Dedifferentiated amniotic fluid mesenchymal stem cell (primary cell): ENCODE results near the gene PNPO.
"Not testable (repeated sequence)": the region's sequence is repeated elsewhere in the genome, so short reads cannot be mapped to it uniquely, and the experiment has no call there.

ENCODE experiments used
- DNase-seq: peaks from one replicate; pipeline ENCODE4 v3.0.0-alpha.2; 2016; ENCODE audit errors: extremely low spot score

The PNPO gene

GRCh38 chr17:47918006-47918405 is 23.4 kb upstream of the PNPO start:
- DNase-seq, result no peak

GRCh38 chr17:47918991-47919390 is 22.4 kb upstream of the PNPO start:
- DNase-seq, result no peak

GRCh38 chr17:47919889-47920288 is 21.5 kb upstream of the PNPO start:
- not testable (repeated sequence) for DNase-seq

GRCh38 chr17:47924785-47925677 is 16.3 kb upstream of the PNPO start:
- no peak for DNase-seq

- DNase-seq, result no peak
These were observed 15.7 kb upstream of the PNPO start for GRCh38 chr17:47925678-47925988.

GRCh38 chr17:47927821-47928400 is 13.5 kb upstream of the PNPO start:
- DNase-seq, result no peak

GRCh38 chr17:47928415-47928814 is 13.0 kb upstream of the PNPO start:
- DNase-seq, result no peak

- no peak for DNase-seq
These were observed 12.0 kb upstream of the PNPO start for GRCh38 chr17:47929218-47930000.

- DNase-seq, result no peak
These were observed 9.5 kb upstream of the PNPO start for GRCh38 chr17:47931848-47932247.

GRCh38 chr17:47934856-47935255 is 6.5 kb upstream of the PNPO start:
- no peak for DNase-seq

- not testable (repeated sequence) for DNase-seq
These were observed 5.9 kb upstream of the PNPO start for GRCh38 chr17:47935468-47935867.

- no peak for DNase-seq
These were observed 5.4 kb upstream of the PNPO start for GRCh38 chr17:47935961-47936360.

GRCh38 chr17:47937941-47938340 is 3.4 kb upstream of the PNPO start:
- DNase-seq, result no peak

- DNase-seq, result no peak
These were observed 732 bp downstream of the PNPO start for GRCh38 chr17:47942096-47942510.

GRCh38 chr17:47942568-47942967 is 1.2 kb downstream of the PNPO start:
- no peak for DNase-seq

- DNase-seq, result no peak
These were observed 3.7 kb downstream of the PNPO start for GRCh38 chr17:47945080-47945479.

GRCh38 chr17:47945529-47946508 is 4.4 kb downstream of the PNPO start:
- no peak for DNase-seq

GRCh38 chr17:47946516-47946915 is 5.1 kb downstream of the PNPO start:
- DNase-seq, result no peak

- DNase-seq, result peak; percentile 81
These were observed 5.6 kb downstream of the PNPO start for GRCh38 chr17:47946929-47947397.

GRCh38 chr17:47948706-47949196 is 7.4 kb downstream of the PNPO start:
- no peak for DNase-seq

- DNase-seq, result peak; percentile 65
These were observed 7.9 kb downstream of the PNPO start for GRCh38 chr17:47949197-47949759.
